Astrocyte (in vitro differentiated cells and primary cell): ENCODE measurements around the gene CREB3L1.

Experiments
- CTCF ChIP-seq: IDR thresholded peaks from 2 replicates; pipeline ENCODE4 v1.5.1; 2011; ENCODE audit warnings: low read depth, mild to moderate bottlenecking, inconsistent platforms, low read length, moderate library complexity; ENCODE audit not compliant: insufficient read depth
- EZH2 ChIP-seq: IDR thresholded peaks from 2 replicates; pipeline ENCODE4 v1.6.1; 2012; ENCODE audit warnings: mild to moderate bottlenecking, low read length, inconsistent platforms; ENCODE audit not compliant: insufficient read depth

- TF ChIP-seq CTCF (no peak), EZH2 (no peak)
Observed at GRCh38 chr11:46272816-46273427, 4.5 kb upstream of the CREB3L1 start.
